ENCODE results near the gene IFI35.

DNA sequence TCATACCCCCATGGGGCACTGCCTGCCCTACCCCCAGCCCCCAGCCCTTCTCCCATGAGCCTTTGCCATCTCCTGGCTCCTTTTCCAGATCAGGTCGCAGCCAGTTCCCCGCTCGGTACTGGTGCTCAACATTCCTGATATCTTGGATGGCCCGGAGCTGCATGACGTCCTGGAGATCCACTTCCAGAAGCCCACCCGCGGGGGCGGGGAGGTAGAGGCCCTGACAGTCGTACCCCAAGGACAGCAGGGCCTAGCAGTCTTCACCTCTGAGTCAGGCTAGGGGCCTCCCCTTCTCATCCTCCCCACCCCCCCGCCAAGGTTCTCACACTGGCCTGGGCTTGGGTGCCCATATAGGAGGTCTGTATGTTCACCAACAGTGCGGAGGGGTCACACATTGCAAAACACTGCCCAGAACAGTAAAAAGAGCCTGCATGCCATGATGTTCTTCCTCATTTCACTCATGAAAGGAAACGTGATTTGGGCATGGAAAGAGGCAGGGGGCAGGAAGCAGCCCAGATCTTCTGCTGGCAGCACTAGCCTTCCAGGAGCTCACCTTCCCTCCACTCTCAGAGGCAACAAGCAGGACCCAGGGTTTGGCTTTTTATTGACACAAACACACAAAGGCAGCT lies 7.5 kb downstream of the IFI35 start:
- TF ChIP-seq, protein P1, sequence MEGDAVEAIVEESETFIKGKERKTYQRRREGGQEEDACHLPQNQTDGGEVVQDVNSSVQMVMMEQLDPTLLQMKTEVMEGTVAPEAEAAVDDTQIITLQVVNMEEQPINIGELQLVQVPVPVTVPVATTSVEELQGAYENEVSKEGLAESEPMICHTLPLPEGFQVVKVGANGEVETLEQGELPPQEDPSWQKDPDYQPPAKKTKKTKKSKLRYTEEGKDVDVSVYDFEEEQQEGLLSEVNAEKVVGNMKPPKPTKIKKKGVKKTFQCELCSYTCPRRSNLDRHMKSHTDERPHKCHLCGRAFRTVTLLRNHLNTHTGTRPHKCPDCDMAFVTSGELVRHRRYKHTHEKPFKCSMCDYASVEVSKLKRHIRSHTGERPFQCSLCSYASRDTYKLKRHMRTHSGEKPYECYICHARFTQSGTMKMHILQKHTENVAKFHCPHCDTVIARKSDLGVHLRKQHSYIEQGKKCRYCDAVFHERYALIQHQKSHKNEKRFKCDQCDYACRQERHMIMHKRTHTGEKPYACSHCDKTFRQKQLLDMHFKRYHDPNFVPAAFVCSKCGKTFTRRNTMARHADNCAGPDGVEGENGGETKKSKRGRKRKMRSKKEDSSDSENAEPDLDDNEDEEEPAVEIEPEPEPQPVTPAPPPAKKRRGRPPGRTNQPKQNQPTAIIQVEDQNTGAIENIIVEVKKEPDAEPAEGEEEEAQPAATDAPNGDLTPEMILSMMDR (IDR thresholded peaks at IDR 0.05; ENCODE audit: insufficient read depth, low read length) = no peak
- peak; percentile 60 for TF ChIP-seq POLR2AphosphoS5 (IDR thresholded peaks at IDR 0.05; ENCODE audit: low read depth)
